Heart left ventricle (tissue), 16 donors: ENCODE results near the gene INPP5D. TPM values are rescaled to one million over a fixed set of nuclear protein-coding genes. Genes with fewer than 3 reads are reported as not detected.

Experiments used
- ATAC-seq, 4 donors: fragments of 200-7000 bp; cut with Tn5 transposase; one replicate each; pipeline ENCODE4 v1.9.1; 2020 to 2022; ENCODE audit warnings: moderate library complexity in 4 of 4, mild to moderate bottlenecking in 3 of 4, moderate number of reproducible peaks in 1 of 4
- DNase-seq, 5 donors: peaks; one replicate each; pipeline ENCODE4 v3.0.0-alpha.2; 2020
- H3K27ac ChIP-seq, 12 donors: fragments of 200-600 bp; sonication (generic) in 4 of 12; one replicate each; pipeline versions ENCODE4 v1.5.0 to v1.8.0; 2016 to 2022; ENCODE audit warnings: mild to moderate bottlenecking in 2 of 12
- H3K27me3 ChIP-seq, 9 donors: fragments of 200-600 bp; sonication (generic) in 2 of 9; one replicate each; pipeline versions ENCODE4 v1.5.1 to v1.8.0; 2016 to 2022; ENCODE audit warnings: mild to moderate bottlenecking in 3 of 9
- H3K36me3 ChIP-seq, 9 donors: fragments of 200-600 bp; sonication (generic) in 2 of 9; one replicate each; pipeline versions ENCODE4 v1.5.0 to v1.8.0; 2018 to 2022; ENCODE audit warnings: mild to moderate bottlenecking in 2 of 9
- H3K4me1 ChIP-seq, 12 donors: fragments of 200-600 bp; sonication (generic) in 4 of 12; one replicate each; pipeline versions ENCODE4 v1.5.0 to v1.8.0; 2016 to 2022; ENCODE audit warnings: mild to moderate bottlenecking in 3 of 12
- H3K4me3 ChIP-seq, 12 donors: fragments of 200-600 bp; sonication (generic) in 4 of 12; one replicate each; pipeline versions ENCODE4 v1.5.0 to v1.8.0; 2017 to 2022; ENCODE audit warnings: mild to moderate bottlenecking in 9 of 12, moderate library complexity in 4 of 12
- H3K9me3 ChIP-seq, 12 donors: fragments of 200-600 bp; sonication (generic) in 4 of 12; one replicate each; pipeline versions ENCODE4 v1.5.0 to v1.8.0; 2016 to 2022; ENCODE audit warnings: mild to moderate bottlenecking in 1 of 12
- CTCF ChIP-seq, 12 donors: fragments of 200-600 bp; sonication (generic) in 4 of 12; IDR thresholded peaks; one replicate each; pipeline versions ENCODE4 v1.5.0 to v1.8.0; 2018 to 2022; ENCODE audit warnings: antibody characterized with exemption in 12 of 12, mild to moderate bottlenecking in 5 of 12
- POLR2A ChIP-seq, 2 donors: fragments of 450-650 bp; IDR thresholded peaks; one replicate each; pipeline ENCODE4 v1.6.1; 2017; ENCODE audit warnings: antibody characterized with exemption in 2 of 2, mild to moderate bottlenecking in 2 of 2, moderate library complexity in 2 of 2
- WGBS, 4 donors: extraction: QIAGEN DNeasy Blood & Tissue Kit in 2 of 4; methylation state at CpG; one replicate each; pipeline versions ENCODE4 v1.1.5 to v1.1.7; 2013 to 2018; 5-methylcytosine and 5-hydroxymethylcytosine counted together
- intact Hi-C, 10 donors: fragments of 100-400 bp; cut with DNase I; formaldehyde crosslinking; loops; one replicate each; pipeline versions ENCODE4 v1.11.1 to v1.14.2; 2022
- polyA plus RNA-seq, 2 donors: library from polyadenylated mRNA; stranded (reverse); fragments of 200-250 nt; gene quantifications; one replicate each; pipeline ENCODE4 v1.2.3, GENCODE V29; 2013
- total RNA-seq, 9 donors: library from RNA; depleted of rRNA in 2 of 9; stranded (reverse); fragments of >200 nt in 2 of 9; fragmentation: NEBNext Ultra II Directional in 3 of 9; extraction: Animal tissue kit (Norgen Biotek cat#: 25700) in 3 of 9; gene quantifications; one replicate each; pipeline versions ENCODE4 v1.1.0 to v1.2.4, GENCODE V29; 2016 to 2023
- donor health status: ischemic (EF 13 %, LVEDD 7.1; RV severe dilation, severe dysfunction).
- donor health status: healthy with polysubstance abuse.
- donor health status: DM: no; HTN: yes; CAD: no.
- donor health status: DM: no; HTN: no; CAD: no.
- donor health status: ischemic (EF 25% LVEDD 6.9; RV normal size, moderate dysfunction).
- donor health status: ischemic (EF 25% LVEDD 5.7; RV mildly dilated, moderate dysfunction).
- donor health status: healthy.
- donor health status: DM: yes; HTN: yes; CAD: no.
- donor health status: ischemic (EF 35%, LVEDD 5.7; RV mildly dilated, moderate dysfunction).
- donor health status: nonischemic (EF 11% LVEDD 7.7; RV severe dilation, severe dysfunction).
- donor health status: DM: yes; HTN: yes; CAD: no.
- donor health status: PGD.
- donor health status: ischemic (EF 29% LVEDD 5.4; RV normal size, mild dysfunction).
- donor health status: nonischemic (EF 23%, LVEDD 6.1; RV moderate dilation, normal function).

INPP5D gene
- total and polyA plus RNA-seq, 11 donors, result 2.8 to 29.1 (median 4.9) TPM

- 44 to 78% (median 60%) methylated on average over 4 of the region's 4 CpGs for WGBS, 4 donors
- H3K27ac ChIP-seq, result peak overlapping the region; percentile 26 to 93 (median 86)
- peaks cover 0 to 11% (median 0%) of the 10 kb centered on the region in 9 donors for H3K36me3 ChIP-seq
- peak overlapping the region in 10 of 12 donors; percentile 7 to 73 (median 59) for H3K4me3 ChIP-seq
- H3K27me3 ChIP-seq, result no peaks in the 10 kb centered on the region
- H3K4me1 ChIP-seq, result peaks cover 0 to 64% (median 34%) of the 10 kb centered on the region in 12 donors
- intact Hi-C loops, result loop anchor here in 1 of 10 donors (2.0 kb wide), 1 partner anchor 20 kb away; no protein-coding TSS in a partner anchor
- peak in 2 of 5 donors; percentile 26 to 61 for DNase-seq
- no peaks in the 10 kb centered on the region for H3K9me3 ChIP-seq
- ATAC-seq, result peak in 1 of 4 donors; percentile 24
- TF ChIP-seq CTCF (IDR thresholded peaks at IDR 0.05), result no peak
- TF ChIP-seq POLR2A (IDR thresholded peaks at IDR 0.05), result no peak
Measured at GRCh38 chr2:233062451-233062850, 2.3 kb downstream of the INPP5D start.

GRCh38 chr2:233062946-233063268 lies 2.8 kb downstream of the INPP5D start:
- Histone ChIP-seq H3K4me1 (peaks cover 0 to 69% (median 34%) of the 10 kb centered on the region in 12 donors), H3K36me3 (peaks cover 0 to 11% (median 0%) of the 10 kb centered on the region in 9 donors), H3K27ac (peak overlapping the region in 7 of 12 donors; percentile 75 to 93 (median 87)), H3K9me3 (no peaks in the 10 kb centered on the region), H3K4me3 (peak overlapping the region in 5 of 12 donors; percentile 9 to 73 (median 68)), H3K27me3 (no peaks in the 10 kb centered on the region)
- TF ChIP-seq CTCF (IDR thresholded peaks at IDR 0.05) (no peak), POLR2A (IDR thresholded peaks at IDR 0.05) (no peak)
- WGBS, 4 donors, result 85 to 87% (median 86%) methylated on average over 6 of the region's 6 CpGs
- intact Hi-C loops, result loop anchor here in 1 of 10 donors (2.0 kb wide), 1 partner anchor 20 kb away; no protein-coding TSS in a partner anchor
- no peak for ATAC-seq
- peak in 1 of 5 donors; percentile 53 for DNase-seq

GRCh38 chr2:233063269-233063975 lies 3.3 kb downstream of the INPP5D start:
- intact Hi-C loops, result loop anchor here in 1 of 10 donors (2.0 kb wide), 1 partner anchor 19 kb away; no protein-coding TSS in a partner anchor
- peak overlapping the region in 6 of 12 donors; percentile 5 to 93 (median 88) for H3K27ac ChIP-seq
- no peaks in the 10 kb centered on the region for H3K27me3 ChIP-seq
- H3K4me3 ChIP-seq, result peak overlapping the region in 5 of 12 donors; percentile 9 to 73 (median 68)
- H3K9me3 ChIP-seq, result no peaks in the 10 kb centered on the region
- peaks cover 0 to 74% (median 34%) of the 10 kb centered on the region in 12 donors for H3K4me1 ChIP-seq
- TF ChIP-seq POLR2A (IDR thresholded peaks at IDR 0.05), result no peak
- no peak for TF ChIP-seq CTCF (IDR thresholded peaks at IDR 0.05)
- 59 to 83% (median 71%) methylated on average over 3 to 13 of the region's 13 CpGs for WGBS, 4 donors
- ATAC-seq (peak in 1 of 4 donors; percentile 31), DNase-seq (peak in 1 of 5 donors; percentile 63)
- H3K36me3 ChIP-seq, result peaks cover 0 to 11% (median 0%) of the 10 kb centered on the region in 9 donors

GRCh38 chr2:233063976-233064411 lies 3.9 kb downstream of the INPP5D start:
- ATAC-seq (no peak), DNase-seq (peak in 1 of 5 donors; percentile 66)
- Histone ChIP-seq H3K36me3 (peaks cover 0 to 11% (median 0%) of the 10 kb centered on the region in 9 donors), H3K4me1 (peaks cover 0 to 77% (median 33%) of the 10 kb centered on the region in 12 donors), H3K27ac (peak overlapping the region in 2 of 12 donors; percentile 46 to 85), H3K27me3 (no peaks in the 10 kb centered on the region), H3K9me3 (no peaks in the 10 kb centered on the region), H3K4me3 (peak overlapping the region in 1 of 12 donors; percentile 71)
- TF ChIP-seq CTCF (IDR thresholded peaks at IDR 0.05) (no peak), POLR2A (IDR thresholded peaks at IDR 0.05) (no peak)
- WGBS, 4 donors, result 60 to 96% (median 87%) methylated on average over 2 to 9 of the region's 9 CpGs
- intact Hi-C loops, result loop anchor here in 1 of 10 donors (2.0 kb wide), 1 partner anchor 19 kb away; no protein-coding TSS in a partner anchor
